Measurements from ENCODE around the gene HIVEP3.

- TF ChIP-seq CTCF (IDR thresholded peaks at IDR 0.05; ENCODE audit: low read length) (no peak), EZH2 (IDR thresholded peaks at IDR 0.05; ENCODE audit: borderline replicate concordance, low read length) (no peak)
These were observed 359.4 kb downstream of the HIVEP3 start for GRCh38 chr1:41559331-41559730.

All from OCI-LY1 (cell line).